HG03159 (cell line): ENCODE data around the gene GJD3.
A peak's percentile ranks its signal among the peaks of the same experiment; 100 is the strongest.
"Not testable (repeated sequence)": the region's sequence is repeated elsewhere in the genome, so short reads cannot be mapped to it uniquely, and the experiment has no call there.

Source experiments
- ATAC-seq: cut with Tn5 transposase; IDR thresholded peaks from one replicate; pipeline ENCODE4 v1.9.1; 2021; ENCODE audit warnings: mild to moderate bottlenecking, moderate library complexity; ENCODE audit not compliant: unreplicated experiment

GJD3 gene

DNA sequence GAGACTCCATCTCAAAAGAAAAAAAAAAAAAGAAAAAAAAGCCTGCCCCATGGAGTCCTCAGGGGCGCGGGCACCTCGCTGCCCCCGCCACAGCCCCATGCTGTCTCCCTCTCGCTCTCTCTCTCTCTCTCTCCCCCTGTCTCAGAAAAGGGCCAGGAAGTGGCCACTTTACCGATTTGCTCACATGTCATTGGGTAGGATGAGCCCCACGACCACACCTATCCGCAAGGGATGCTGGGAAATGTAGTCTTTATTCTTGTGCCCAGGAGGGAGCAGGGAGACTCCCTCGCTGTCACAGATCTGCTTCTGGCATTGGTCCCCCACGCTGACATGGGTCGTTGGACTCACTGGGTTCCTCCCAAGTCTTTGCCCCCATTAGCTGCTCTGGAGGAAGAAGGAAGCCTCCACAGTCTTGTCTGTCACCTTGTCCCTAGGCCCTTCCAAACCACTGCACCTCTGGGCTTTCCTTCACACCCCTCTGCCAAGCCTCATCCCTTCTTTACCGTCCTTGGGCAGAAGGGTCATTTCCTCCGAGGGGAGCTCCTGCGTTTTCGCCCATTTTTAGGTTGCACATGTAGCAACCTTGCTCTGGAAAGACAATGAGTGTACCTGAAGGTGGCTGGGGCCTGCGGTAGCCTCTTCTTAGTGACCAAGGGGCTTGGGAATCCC lies 6.9 kb upstream of the GJD3 start:
- no peak for ATAC-seq

GRCh38 chr17:40369923-40370322 lies 5.4 kb upstream of the GJD3 start:
- ATAC-seq, result no peak

DNA sequence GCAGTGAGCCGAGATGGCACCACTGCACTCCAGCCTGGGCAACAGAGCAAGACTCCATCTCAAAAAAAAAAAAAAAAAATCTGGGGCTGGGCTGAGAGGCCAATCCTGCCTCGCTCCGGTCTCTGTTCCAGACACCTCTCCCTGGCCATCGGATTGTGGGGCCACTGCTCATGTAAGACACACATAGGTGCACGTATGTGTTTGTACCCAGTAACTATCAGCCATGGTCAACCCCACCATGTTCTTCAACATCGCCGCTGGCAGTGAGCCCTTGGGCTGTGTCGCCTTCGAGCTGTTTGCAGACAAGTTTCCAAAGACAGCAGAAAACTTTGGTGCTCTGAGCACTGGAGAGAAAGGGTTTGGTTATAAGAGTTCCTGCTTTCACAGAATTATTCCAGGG lies 3.2 kb upstream of the GJD3 start:
- ATAC-seq, result not testable (repeated sequence)

DNA sequence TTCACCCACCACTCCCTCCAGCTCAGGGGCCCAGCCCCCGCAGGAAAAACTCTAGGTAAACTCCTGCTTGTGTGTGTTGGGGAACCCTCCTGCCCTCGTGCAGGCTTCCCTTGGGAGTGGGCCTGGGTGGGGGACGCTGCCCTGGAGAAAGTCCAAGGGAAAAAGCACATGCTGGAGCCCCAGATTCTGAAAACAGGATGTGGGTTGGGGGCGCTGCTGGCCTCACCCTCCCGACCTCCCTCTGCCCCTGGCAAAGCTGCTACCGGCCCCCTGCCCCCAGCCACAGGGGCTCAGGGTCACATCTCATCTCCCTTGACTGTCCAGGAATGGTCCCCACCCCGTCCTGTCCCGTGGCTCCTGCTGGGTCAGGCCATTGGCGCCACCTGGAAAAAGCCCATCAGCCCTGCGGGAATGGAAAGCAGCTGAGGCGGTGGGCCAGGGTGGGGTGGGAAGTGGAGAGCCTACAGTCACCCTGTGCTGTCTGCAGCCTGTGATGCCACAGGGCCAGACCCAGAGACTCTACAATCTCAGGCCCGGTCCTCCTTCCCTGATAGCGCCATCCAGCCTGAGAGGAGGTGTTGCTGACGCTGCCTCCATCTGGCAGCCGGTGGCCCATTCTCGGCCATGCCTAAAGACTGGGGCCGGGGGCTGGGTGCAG lies 2.5 kb upstream of the GJD3 start:
- ATAC-seq, result no peak

- no peak for ATAC-seq
Measured at GRCh38 chr17:40366076-40366860, 1.7 kb upstream of the GJD3 start.

GRCh38 chr17:40364906-40365305 lies 369 bp upstream of the GJD3 start:
- no peak for ATAC-seq

GRCh38 chr17:40363111-40363827 lies 1.3 kb downstream of the GJD3 start:
- ATAC-seq, result peak; percentile 11

DNA sequence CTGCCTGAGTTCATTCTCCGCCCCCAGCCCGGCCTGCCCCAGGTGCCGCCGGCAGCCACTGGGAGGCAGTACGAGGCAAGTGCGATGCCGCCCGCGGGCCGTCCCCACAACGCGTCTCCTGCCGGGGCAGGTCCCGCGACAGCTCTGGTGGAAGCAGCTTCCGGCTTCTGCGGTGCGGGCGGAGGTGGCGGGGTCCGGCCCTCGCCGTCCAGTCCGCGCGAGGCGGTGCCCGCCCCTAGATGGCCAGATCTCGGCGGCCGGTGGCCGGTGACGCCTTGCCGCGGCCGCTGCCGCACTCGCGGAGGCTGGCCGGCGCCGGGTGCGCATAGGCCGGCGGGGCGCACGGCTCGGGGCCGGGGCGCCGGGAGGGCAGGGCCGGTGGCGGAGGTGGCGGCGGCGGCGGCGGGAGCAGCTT lies 1.8 kb downstream of the GJD3 start:
- ATAC-seq, result peak; percentile 73

GRCh38 chr17:40361925-40362695 lies 2.4 kb downstream of the GJD3 start:
- ATAC-seq, result peak; percentile 7

- ATAC-seq, result no peak
Measured at GRCh38 chr17:40361063-40361924, 3.2 kb downstream of the GJD3 start.

DNA sequence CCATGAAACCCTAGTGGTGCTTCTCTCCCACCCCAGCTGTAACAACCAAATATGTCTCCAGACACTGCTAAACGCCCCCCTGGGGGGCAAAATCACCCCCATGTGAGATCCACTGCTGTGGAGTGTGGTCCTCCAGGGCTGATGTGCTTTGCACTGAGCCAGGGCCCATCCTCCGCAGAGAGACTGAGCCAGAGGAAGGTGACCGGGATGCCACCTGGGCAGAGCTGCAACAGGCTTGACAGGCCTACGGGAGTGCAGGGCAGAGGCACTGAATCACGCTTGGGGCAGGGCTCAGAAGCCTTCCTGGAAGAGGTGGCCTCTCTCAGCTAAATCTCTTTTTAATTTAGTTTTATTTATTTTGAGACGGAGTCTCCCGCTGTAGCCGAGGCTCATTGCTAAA lies 4.4 kb downstream of the GJD3 start:
- ATAC-seq, result no peak

DNA sequence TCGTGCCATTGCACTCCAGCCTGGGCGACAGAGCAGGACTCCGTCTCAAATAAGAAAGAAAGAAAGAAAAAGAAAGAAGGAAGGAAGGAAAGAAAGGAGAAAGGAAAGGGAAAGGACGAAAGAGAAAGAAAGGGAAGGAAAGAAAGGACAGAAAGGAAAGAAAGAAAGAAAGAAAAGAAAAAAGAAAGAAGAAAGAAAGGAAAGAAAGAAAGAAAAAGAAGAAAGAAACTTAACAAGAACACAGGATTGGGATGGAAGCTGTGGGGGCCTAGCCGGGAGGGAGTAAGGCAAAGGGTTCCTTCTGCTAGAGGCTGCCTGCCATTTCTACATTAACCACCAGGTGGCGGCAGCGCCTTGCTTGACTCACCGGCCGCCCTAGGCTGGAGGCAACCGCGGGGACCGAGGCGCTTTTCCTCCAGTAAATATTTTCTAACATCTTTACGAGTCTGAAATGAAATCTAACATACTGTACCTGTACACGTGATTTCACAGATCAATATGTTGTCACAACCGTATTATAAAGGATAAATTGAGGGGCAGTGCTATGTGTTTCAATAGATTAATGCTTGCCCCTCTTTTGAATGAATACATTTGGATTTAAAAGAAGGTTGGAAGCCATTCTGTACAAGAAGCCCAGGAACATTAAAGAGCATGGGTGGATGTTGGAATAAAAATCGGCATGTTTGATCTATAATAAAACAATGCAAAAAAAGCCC lies 6.1 kb downstream of the GJD3 start:
- ATAC-seq, result no peak

GRCh38 chr17:40356990-40357881 lies 7.3 kb downstream of the GJD3 start:
- ATAC-seq, result no peak

GRCh38 chr17:40355804-40356758 lies 8.5 kb downstream of the GJD3 start:
- no peak for ATAC-seq

DNA sequence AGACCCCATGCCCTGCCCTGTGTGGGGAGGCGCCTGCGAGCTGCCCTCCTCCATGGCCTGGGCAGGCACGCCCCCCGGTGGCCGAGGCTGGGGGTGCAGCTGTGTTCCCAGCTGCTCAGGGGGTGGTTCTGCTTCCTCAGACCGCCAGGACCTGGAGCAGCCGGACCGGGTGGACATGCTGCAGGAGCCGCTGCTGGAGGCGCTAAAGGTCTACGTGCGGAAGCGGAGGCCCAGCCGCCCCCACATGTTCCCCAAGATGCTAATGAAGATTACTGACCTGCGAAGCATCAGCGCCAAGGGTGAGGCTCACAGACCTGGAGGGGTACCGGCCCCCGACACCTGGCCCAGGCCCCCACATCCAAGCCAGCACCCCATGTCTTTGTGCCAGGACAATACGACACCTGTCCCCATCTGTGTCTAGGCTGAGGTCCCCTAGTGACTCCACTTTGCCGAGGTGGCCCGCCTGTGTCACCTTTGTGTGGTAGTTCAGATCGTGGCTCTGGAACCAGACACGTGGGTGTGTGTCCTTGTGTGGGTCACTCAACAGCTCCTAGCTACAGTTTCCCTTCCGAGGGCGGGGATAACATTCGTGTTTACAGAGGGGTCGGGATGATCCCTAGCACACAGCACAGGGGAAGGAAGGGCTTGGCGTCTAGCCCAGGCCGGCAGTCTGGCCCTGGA lies 9.3 kb downstream of the GJD3 start:
- no peak for ATAC-seq
